ENCODE data around the gene FAM136A. TPM values are rescaled to one million over a fixed set of nuclear protein-coding genes. Genes with fewer than 3 reads are reported as not detected.

Gene FAM136A
- total and polyA plus RNA-seq, 2 of the 13 experiments (the other 11 are each of a cell fraction or from before 2014, with no cell fraction given) = 77.8 to 126 TPM

DNA sequence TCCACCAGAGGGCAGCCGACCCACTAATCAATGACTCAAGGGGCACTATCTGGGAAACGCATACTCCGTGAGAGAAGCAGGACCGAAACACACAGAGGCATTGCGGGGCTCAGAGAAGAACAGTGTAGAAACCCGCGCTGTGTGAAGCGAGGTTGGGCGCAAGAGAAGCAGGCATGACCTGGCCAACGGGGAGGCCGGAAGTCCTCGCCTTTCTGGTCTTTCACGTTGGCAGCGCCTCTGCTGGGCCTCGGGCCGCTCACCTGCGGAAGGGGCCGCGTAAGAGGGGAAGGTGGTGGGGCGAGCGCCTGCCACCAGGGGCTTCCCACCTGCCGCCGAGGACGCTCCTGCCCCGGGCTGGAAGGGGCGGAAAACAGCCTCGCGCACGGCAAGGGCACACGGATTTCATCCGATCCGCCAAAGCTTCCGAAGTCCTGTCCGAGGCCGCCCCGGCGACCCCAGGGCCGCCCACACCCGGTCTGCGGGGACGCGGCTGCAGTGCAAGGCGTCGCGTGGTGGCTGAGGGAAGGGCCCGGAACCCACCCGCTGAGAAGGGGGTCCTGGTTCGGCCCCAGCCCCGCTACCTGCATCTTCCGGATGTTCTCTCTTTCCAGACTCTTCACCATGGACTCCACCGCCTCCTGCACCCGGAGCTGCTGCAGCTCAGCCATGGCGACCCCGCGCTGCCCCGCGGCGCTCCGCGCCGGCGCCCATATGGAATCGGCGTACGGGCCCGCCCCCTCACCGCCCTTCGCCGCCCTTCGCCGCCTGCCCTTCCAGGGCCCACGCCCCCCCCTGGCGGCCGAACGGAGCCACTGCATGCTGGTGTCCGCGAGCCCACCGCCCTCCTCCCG, at the start of gene FAM136A (continued):
- TF ChIP-seq, protein P1, sequence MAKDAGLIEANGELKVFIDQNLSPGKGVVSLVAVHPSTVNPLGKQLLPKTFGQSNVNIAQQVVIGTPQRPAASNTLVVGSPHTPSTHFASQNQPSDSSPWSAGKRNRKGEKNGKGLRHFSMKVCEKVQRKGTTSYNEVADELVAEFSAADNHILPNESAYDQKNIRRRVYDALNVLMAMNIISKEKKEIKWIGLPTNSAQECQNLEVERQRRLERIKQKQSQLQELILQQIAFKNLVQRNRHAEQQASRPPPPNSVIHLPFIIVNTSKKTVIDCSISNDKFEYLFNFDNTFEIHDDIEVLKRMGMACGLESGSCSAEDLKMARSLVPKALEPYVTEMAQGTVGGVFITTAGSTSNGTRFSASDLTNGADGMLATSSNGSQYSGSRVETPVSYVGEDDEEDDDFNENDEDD (CRISPR knock-in tag; IDR thresholded peaks at IDR 0.05; ENCODE audit: borderline replicate concordance) = peak; percentile 63
- TF ChIP-seq, protein P2, sequence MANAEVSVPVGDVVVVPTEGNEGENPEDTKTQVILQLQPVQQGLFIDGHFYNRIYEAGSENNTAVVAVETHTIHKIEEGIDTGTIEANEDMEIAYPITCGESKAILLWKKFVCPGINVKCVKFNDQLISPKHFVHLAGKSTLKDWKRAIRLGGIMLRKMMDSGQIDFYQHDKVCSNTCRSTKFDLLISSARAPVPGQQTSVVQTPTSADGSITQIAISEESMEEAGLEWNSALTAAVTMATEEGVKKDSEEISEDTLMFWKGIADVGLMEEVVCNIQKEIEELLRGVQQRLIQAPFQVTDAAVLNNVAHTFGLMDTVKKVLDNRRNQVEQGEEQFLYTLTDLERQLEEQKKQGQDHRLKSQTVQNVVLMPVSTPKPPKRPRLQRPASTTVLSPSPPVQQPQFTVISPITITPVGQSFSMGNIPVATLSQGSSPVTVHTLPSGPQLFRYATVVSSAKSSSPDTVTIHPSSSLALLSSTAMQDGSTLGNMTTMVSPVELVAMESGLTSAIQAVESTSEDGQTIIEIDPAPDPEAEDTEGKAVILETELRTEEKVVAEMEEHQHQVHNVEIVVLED (CRISPR knock-in tag; IDR thresholded peaks at IDR 0.05; ENCODE audit: borderline replicate concordance) = peak; percentile 83
- TF ChIP-seq HNF4G (IDR thresholded peaks at IDR 0.05; ENCODE audit: borderline replicate concordance, low read depth, low read length) = peak; percentile 89
- peak; percentile 74 for TF ChIP-seq HNF4G (CRISPR knock-in tag; IDR thresholded peaks at IDR 0.05; ENCODE audit: borderline replicate concordance, low read depth)
- TF ChIP-seq NR2F2 (IDR thresholded peaks at IDR 0.05; ENCODE audit: borderline replicate concordance, low read depth) = peak; percentile 82
- TF ChIP-seq, protein P3, sequence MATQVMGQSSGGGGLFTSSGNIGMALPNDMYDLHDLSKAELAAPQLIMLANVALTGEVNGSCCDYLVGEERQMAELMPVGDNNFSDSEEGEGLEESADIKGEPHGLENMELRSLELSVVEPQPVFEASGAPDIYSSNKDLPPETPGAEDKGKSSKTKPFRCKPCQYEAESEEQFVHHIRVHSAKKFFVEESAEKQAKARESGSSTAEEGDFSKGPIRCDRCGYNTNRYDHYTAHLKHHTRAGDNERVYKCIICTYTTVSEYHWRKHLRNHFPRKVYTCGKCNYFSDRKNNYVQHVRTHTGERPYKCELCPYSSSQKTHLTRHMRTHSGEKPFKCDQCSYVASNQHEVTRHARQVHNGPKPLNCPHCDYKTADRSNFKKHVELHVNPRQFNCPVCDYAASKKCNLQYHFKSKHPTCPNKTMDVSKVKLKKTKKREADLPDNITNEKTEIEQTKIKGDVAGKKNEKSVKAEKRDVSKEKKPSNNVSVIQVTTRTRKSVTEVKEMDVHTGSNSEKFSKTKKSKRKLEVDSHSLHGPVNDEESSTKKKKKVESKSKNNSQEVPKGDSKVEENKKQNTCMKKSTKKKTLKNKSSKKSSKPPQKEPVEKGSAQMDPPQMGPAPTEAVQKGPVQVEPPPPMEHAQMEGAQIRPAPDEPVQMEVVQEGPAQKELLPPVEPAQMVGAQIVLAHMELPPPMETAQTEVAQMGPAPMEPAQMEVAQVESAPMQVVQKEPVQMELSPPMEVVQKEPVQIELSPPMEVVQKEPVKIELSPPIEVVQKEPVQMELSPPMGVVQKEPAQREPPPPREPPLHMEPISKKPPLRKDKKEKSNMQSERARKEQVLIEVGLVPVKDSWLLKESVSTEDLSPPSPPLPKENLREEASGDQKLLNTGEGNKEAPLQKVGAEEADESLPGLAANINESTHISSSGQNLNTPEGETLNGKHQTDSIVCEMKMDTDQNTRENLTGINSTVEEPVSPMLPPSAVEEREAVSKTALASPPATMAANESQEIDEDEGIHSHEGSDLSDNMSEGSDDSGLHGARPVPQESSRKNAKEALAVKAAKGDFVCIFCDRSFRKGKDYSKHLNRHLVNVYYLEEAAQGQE (IDR thresholded peaks at IDR 0.05; ENCODE audit: borderline replicate concordance in 1 of 2, low read depth in 1 of 2, low read length in 2 of 2) = peak in 1 of 2 experiments; percentile 58; a peak in 1 of 4 replicates
- TF ChIP-seq SATB2 (CRISPR knock-in tag; IDR thresholded peaks at IDR 0.05) = peak; percentile 97
- TF ChIP-seq IRF2 (CRISPR knock-in tag; IDR thresholded peaks at IDR 0.05) = peak; percentile 82
- peak; percentile 41; the same call in 1 of the 2 replicates for TF ChIP-seq GFI1 (CRISPR knock-in tag; IDR thresholded peaks at IDR 0.05; ENCODE audit: borderline replicate concordance)
- TF ChIP-seq, protein P4, sequence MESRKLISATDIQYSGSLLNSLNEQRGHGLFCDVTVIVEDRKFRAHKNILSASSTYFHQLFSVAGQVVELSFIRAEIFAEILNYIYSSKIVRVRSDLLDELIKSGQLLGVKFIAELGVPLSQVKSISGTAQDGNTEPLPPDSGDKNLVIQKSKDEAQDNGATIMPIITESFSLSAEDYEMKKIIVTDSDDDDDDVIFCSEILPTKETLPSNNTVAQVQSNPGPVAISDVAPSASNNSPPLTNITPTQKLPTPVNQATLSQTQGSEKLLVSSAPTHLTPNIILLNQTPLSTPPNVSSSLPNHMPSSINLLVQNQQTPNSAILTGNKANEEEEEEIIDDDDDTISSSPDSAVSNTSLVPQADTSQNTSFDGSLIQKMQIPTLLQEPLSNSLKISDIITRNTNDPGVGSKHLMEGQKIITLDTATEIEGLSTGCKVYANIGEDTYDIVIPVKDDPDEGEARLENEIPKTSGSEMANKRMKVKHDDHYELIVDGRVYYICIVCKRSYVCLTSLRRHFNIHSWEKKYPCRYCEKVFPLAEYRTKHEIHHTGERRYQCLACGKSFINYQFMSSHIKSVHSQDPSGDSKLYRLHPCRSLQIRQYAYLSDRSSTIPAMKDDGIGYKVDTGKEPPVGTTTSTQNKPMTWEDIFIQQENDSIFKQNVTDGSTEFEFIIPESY (CRISPR knock-in tag; IDR thresholded peaks at IDR 0.05) = no peak; the same call in 1 of the 2 replicates
- TF ChIP-seq CHCHD3 (CRISPR knock-in tag; IDR thresholded peaks at IDR 0.05) = peak; percentile 62
- TF ChIP-seq DMAP1 (CRISPR knock-in tag; IDR thresholded peaks at IDR 0.05) = peak; percentile 93
- no peak for TF ChIP-seq MATR3 (CRISPR knock-in tag; IDR thresholded peaks at IDR 0.05)
- TF ChIP-seq, protein P5, sequence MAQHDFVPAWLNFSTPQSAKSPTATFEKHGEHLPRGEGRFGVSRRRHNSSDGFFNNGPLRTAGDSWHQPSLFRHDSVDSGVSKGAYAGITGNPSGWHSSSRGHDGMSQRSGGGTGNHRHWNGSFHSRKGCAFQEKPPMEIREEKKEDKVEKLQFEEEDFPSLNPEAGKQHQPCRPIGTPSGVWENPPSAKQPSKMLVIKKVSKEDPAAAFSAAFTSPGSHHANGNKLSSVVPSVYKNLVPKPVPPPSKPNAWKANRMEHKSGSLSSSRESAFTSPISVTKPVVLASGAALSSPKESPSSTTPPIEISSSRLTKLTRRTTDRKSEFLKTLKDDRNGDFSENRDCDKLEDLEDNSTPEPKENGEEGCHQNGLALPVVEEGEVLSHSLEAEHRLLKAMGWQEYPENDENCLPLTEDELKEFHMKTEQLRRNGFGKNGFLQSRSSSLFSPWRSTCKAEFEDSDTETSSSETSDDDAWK (CRISPR knock-in tag; IDR thresholded peaks at IDR 0.05) = no peak
- TF ChIP-seq GLI4 (CRISPR knock-in tag; IDR thresholded peaks at IDR 0.05; ENCODE audit: borderline replicate concordance) = peak; percentile 73; the same call in 1 of the 2 replicates
- peak; percentile 97; the same call in 1 of the 2 replicates for TF ChIP-seq ZNF772 (CRISPR knock-in tag; IDR thresholded peaks at IDR 0.05)
- TF ChIP-seq EEA1 (CRISPR knock-in tag; IDR thresholded peaks at IDR 0.05; ENCODE audit: borderline replicate concordance) = peak; percentile 54
- TF ChIP-seq ZFY (CRISPR knock-in tag; IDR thresholded peaks at IDR 0.05) = peak; percentile 97

Measured in HepG2 (cell line).